GM12801 (cell line): ENCODE results near the gene CTNNA1.

Experiments used
- CTCF ChIP-seq: IDR thresholded peaks from one replicate; pipeline ENCODE4 v1.5.1; 2011; ENCODE audit warnings: control low read depth; ENCODE audit not compliant: insufficient read length; ENCODE audit errors: extremely low read depth

Gene CTNNA1

GRCh38 chr5:138752951-138753793, at the start of gene CTNNA1:
TSS of gene CTNNA1 (plus strand) at chr5:138753425. CDS start at chr5:138781925, 28,500 bp downstream.
- no peak for TF ChIP-seq CTCF

GRCh38 chr5:138705007-138705406, 48.2 kb upstream of the CTNNA1 start:
- no peak for TF ChIP-seq CTCF

- no peak for TF ChIP-seq CTCF
These were observed 47.7 kb upstream of the CTNNA1 start for GRCh38 chr5:138705567-138705966.

- TF ChIP-seq CTCF = no peak
These were observed 46.4 kb upstream of the CTNNA1 start for GRCh38 chr5:138706655-138707480.

GRCh38 chr5:138708791-138709190, 44.4 kb upstream of the CTNNA1 start:
- no peak for TF ChIP-seq CTCF

- no peak for TF ChIP-seq CTCF
These were observed 44.0 kb upstream of the CTNNA1 start for GRCh38 chr5:138709202-138709601.

GRCh38 chr5:138711087-138711486, 42.1 kb upstream of the CTNNA1 start:
- TF ChIP-seq CTCF = no peak
